SH-SY5Y (cell line): ENCODE results near the gene FGD4.

Experiments used
- GATA2 ChIP-seq: IDR thresholded peaks from 2 replicates; pipeline ENCODE4 v1.6.1; 2011; ENCODE audit warnings: mild to moderate bottlenecking, low read depth, low read length
- GATA3 ChIP-seq: IDR thresholded peaks from 2 replicates; pipeline ENCODE4 v1.6.1; 2011; ENCODE audit warnings: low read depth, mild to moderate bottlenecking, low read length, moderate library complexity

DNA sequence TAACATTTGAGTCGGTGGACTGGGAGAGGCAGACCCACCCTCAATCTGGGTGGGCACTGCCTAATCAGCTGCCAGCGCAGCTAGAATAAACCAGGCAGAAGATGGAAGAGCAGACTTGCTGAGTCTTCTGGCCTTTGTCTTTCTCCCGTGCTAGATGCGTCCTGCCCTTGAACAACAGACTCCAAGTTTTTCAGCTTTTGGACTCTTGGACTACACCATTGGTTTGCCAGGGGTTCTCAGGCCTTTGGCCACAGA lies 252.5 kb downstream of the FGD4 start:
- no peak for TF ChIP-seq GATA2
- no peak for TF ChIP-seq GATA3
